PC-9 (cell line): Measurements from ENCODE around the gene TRAPPC3L.
A peak's percentile ranks its signal among the peaks of the same experiment; 100 is the strongest.

ENCODE experiments used
- CTCF ChIP-seq: fragments of 200-600 bp; sonication (generic); conservative IDR thresholded peaks from 2 replicates; pipeline ENCODE4 v1.6.1; 2017; ENCODE audit warnings: mixed run types, antibody characterized with exemption, mild to moderate bottlenecking, moderate library complexity
- EZH2 ChIP-seq: fragments of 200-600 bp; sonication (generic); IDR thresholded peaks from 2 replicates; pipeline ENCODE4 v1.8.0; 2017; ENCODE audit warnings: antibody characterized with exemption, low read depth

GRCh38 chr6:116560130-116560529 is 14.6 kb upstream of the TRAPPC3L start:
- 0 out of 2 replicates have a peak, but pooled peaks have one; percentile 18 for TF ChIP-seq CTCF
- no peak for TF ChIP-seq EZH2
